ENCODE measurements around the gene SOD1.
A peak's percentile ranks its signal among the peaks of the same experiment; 100 is the strongest.
"Not testable (repeated sequence)": the region's sequence is repeated elsewhere in the genome, so short reads cannot be mapped to it uniquely, and the experiment has no call there.

SOD1 gene

DNA sequence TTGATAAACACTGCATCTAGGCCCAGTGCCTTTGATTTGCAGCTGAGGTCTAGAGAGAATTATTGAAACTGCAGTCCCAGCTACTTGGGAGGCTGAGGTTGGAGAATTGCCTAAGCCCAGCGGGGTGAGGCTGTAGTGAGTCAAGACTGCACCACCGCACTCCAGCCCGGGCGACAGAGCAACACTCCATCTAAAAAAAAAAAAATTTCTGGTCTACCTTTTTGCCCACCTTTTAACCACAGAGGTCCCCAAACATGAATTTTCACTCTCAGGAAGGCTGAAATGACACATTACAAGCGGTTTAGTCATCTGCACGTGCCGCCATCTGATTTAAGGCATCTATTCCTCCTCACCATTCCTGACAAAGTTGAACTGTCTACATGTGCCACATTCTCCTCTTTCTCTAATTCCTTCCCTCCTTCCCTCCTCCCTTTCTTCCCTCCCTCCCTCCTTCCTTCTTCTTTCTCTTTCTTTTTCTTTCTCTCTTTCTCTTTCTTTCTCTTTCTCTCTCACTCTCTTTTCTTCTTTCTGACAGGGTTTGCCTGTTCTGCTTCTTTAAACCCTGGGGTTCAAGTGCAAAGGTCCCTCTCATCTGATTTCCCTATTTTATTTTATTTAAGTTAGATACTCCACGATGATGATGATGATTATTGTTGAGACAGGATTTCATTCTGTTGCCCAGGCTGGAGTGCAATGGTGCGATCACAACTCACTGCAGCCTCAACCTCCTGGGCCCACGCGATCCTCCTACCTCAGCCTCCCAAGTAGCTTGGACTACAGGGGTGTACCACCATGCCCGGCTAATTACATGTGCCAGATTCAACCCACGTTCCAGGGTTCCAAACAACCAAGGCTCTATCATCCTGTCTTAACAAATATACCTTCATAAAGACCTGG, 3.0 kb upstream of the SOD1 start:
- DNase-seq (ENCODE audit: low spot score): no peak

GRCh38 chr21:31658053-31658452, 1.4 kb upstream of the SOD1 start:
- DNase-seq (ENCODE audit: low spot score): no peak

DNA sequence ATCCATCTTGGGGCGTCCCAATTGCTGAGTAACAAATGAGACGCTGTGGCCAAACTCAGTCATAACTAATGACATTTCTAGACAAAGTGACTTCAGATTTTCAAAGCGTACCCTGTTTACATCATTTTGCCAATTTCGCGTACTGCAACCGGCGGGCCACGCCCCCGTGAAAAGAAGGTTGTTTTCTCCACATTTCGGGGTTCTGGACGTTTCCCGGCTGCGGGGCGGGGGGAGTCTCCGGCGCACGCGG, 282 bp upstream of the SOD1 start:
- DNase-seq (ENCODE audit: low spot score): no peak

DNA sequence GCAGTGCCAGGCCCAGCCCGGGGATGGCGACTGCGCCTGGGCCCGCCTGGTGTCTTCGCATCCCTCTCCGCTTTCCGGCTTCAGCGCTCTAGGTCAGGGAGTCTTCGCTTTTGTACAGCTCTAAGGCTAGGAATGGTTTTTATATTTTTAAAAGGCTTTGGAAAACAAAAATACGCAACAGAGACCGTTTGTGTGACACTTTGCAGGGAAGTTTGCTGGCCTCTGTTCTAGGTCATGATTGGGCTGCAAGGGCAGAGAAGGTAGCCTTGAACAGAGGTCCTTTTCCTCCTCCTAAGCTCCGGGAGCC, 719 bp downstream of the SOD1 start:
- DNase-seq (ENCODE audit: low spot score): peak; percentile 17

DNA sequence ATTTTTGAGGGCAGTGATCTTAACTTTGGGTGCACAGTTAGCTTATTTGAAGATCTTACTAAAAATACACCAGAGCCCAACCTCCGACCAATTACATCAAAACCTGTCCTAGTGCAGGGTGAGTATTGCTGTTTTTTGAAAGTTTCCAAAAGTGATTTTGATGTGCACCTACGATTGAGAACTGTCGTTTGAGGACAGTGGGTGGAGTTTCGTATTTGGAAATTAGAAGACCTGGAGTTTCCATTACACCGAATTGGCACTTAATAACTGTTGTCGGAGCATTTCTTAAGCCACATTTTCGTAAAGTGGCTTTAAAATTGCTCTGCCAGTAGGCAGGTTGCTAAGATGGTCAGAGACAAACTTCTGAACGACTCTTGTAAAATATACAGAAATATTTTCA, 1.1 kb downstream of the SOD1 start:
- DNase-seq (ENCODE audit: low spot score): no peak

DNA sequence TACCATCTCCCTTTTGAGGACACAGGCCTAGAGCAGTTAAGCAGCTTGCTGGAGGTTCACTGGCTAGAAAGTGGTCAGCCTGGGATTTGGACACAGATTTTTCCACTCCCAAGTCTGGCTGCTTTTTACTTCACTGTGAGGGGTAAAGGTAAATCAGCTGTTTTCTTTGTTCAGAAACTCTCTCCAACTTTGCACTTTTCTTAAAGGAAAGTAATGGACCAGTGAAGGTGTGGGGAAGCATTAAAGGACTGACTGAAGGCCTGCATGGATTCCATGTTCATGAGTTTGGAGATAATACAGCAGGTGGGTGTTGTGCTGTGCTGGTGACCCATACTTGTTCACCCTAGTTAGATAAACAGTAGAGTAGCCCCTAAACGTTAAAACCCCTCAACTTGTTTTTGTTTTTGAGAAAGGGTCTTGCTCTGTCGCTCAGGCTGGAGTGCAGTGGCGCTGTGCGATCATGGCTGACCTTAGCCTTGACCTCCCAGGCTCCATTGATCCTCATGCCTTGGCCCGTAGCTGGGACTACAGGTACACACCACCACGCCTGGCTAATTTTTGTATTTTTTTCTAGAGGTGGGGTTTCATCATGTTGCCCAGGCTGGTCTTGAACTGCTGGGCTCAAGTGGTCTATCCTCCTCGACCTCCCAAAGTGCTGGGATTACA, 4.2 kb downstream of the SOD1 start:
- DNase-seq (ENCODE audit: low spot score): no peak

GRCh38 chr21:31665397-31665796, 5.9 kb downstream of the SOD1 start:
- peak; percentile 72 for DNase-seq (ENCODE audit: low spot score)

- DNase-seq (ENCODE audit: low spot score): not testable (repeated sequence)
Measured at GRCh38 chr21:31665869-31666268, 6.4 kb downstream of the SOD1 start.

GRCh38 chr21:31666445-31667010, 7.0 kb downstream of the SOD1 start:
- no peak for DNase-seq (ENCODE audit: low spot score)

DNA sequence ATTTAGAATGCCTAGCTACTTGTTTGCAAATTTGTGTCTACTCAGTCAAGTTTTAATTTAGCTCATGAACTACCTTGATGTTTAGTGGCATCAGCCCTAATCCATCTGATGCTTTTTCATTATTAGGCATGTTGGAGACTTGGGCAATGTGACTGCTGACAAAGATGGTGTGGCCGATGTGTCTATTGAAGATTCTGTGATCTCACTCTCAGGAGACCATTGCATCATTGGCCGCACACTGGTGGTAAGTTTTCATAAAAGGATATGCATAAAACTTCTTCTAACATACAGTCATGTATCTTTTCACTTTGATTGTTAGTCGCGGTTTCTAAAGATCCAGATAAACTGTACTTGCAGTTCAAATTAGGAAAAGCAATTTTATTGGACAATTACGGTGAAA, 7.6 kb downstream of the SOD1 start:
- DNase-seq (ENCODE audit: low spot score): no peak

- no peak for DNase-seq (ENCODE audit: low spot score)
Measured at GRCh38 chr21:31667639-31668038, 8.1 kb downstream of the SOD1 start.

DNA sequence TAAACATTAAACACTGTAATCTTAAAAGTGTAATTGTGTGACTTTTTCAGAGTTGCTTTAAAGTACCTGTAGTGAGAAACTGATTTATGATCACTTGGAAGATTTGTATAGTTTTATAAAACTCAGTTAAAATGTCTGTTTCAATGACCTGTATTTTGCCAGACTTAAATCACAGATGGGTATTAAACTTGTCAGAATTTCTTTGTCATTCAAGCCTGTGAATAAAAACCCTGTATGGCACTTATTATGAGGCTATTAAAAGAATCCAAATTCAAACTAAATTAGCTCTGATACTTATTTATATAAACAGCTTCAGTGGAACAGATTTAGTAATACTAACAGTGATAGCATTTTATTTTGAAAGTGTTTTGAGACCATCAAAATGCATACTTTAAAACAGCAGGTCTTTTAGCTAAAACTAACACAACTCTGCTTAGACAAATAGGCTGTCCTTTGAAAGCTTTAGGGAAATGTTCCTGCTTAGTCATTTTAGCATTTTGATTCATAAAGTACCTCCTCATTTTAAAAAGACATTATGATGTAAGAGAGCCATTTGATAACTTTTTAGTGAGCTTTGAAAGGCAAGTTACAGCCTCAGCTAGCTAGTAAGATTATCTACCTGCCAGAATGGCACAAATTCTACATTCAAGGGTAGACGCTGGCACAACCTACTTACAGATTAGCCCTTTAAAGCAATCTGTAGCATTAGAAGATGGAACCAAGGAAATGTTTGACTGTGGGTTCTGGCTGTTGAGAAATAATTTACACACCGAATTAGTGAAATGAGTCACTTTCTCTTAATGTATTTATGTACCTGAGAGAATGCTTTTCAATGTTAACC, 9.4 kb downstream of the SOD1 start:
- no peak for DNase-seq (ENCODE audit: low spot score)

GRCh38 chr21:31670070-31670469, 10.6 kb downstream of the SOD1 start:
- DNase-seq (ENCODE audit: low spot score): no peak

- no peak for DNase-seq (ENCODE audit: low spot score)
Measured at GRCh38 chr21:31671146-31671716, 11.7 kb downstream of the SOD1 start.

DNA sequence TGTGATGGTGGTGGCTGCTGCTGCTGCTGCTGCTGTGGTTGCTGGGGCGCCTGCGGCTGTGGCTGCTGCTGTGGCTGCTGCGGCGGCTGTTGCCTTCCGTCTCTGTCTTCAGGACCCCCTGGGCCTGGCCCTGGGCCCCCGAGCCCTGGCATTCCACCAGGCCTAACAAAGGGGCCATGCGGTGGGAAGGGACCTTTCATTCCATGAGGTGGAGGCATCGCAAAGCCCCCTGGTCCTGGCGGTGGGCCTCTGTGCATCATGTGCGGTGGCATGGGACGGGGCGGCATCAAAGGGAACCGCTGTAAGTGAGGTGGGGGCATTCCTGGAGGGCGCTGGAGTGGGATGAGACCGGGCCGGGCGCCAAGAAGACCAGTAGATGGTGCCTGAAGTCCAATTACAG, 12.4 kb downstream of the SOD1 start:
- no peak for DNase-seq (ENCODE audit: low spot score)

GRCh38 chr21:31673321-31673912, 13.9 kb downstream of the SOD1 start:
- DNase-seq (ENCODE audit: low spot score): no peak

- no peak for DNase-seq (ENCODE audit: low spot score)
Measured at GRCh38 chr21:31675318-31675717, 15.8 kb downstream of the SOD1 start.

GRCh38 chr21:31675960-31676359, 16.5 kb downstream of the SOD1 start:
- DNase-seq (ENCODE audit: low spot score): no peak

GRCh38 chr21:31677047-31677446, 17.6 kb downstream of the SOD1 start:
- no peak for DNase-seq (ENCODE audit: low spot score)

GRCh38 chr21:31678478-31678877, 19.0 kb downstream of the SOD1 start:
- no peak for DNase-seq (ENCODE audit: low spot score)

DNA sequence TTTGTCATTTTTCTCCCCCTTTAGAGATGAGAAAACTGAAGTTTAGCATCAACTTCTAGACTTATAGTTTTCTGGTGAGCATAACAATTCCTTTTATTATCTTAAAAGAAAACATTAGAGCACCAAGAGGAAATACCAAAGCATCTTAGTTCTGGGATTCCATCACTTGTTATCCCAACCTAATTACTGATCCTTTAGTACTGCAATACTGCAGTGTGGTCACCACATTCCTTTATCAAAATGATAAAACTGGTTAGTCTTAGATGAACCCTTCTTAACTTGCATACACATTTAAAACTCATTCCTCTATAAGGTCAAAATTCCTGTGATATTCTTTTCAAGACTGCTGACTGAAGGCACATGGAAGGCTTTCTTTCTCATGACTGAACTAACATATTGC, 23.1 kb downstream of the SOD1 start:
- no peak for DNase-seq (ENCODE audit: low spot score)

GRCh38 chr21:31683029-31683428, 23.5 kb downstream of the SOD1 start:
- DNase-seq (ENCODE audit: low spot score): no peak
